AG04450 (cell line): ENCODE data around the gene CADPS2. TPM values are rescaled to one million over a fixed set of nuclear protein-coding genes. Genes with fewer than 3 reads are reported as not detected.

Experiments used
- CTCF ChIA-PET: fragments of 300-600, 350-600 bp; formaldehyde crosslinking; extraction: SDS; loops from one replicate; lab custom pipeline; 2022; ENCODE audit warnings: antibody characterized with exemption, inconsistent platforms; lab: Charles Lee
- POLR2A ChIA-PET: fragments of 350-600 bp; formaldehyde crosslinking; extraction: SDS; loops from one replicate; lab custom pipeline; 2021; ENCODE audit warnings: antibody characterized with exemption, inconsistent platforms; lab: Yijun Ruan, JAX
- DNase-seq: peaks from one replicate; pipeline ENCODE4 v3.0.0-alpha.2; 2011; ENCODE audit warnings: low read depth, low spot score
- H3K27ac ChIP-seq: one replicate; pipeline ENCODE4 v1.5.1; 2012; ENCODE audit warnings: low read depth, low read length, control low read depth
- H3K27me3 ChIP-seq: one replicate; pipeline ENCODE4 v1.6.0; 2012; ENCODE audit warnings: low read length; ENCODE audit not compliant: control insufficient read depth, insufficient read depth
- H3K4me3 ChIP-seq: 2 replicates; pipeline ENCODE4 v1.5.1; 2011; ENCODE audit warnings: mild to moderate bottlenecking, low read depth, low read length, control low read depth
- H3K9me3 ChIP-seq: 2 replicates; pipeline ENCODE4 v1.5.1; 2012; ENCODE audit warnings: low read length; ENCODE audit not compliant: control insufficient read depth, insufficient read depth
- polyA plus RNA-seq: library from polyadenylated mRNA; depleted of rRNA; stranded (reverse); fragments of >200 nt; gene quantifications from 2 replicates; pipeline ENCODE4 v1.2.3, GENCODE V29; 2011
- TF ChIP-seq, protein P1 (sequence below): IDR thresholded peaks from 2 replicates; pipeline ENCODE4 v1.5.1; 2011; ENCODE audit warnings: low read depth, low read length, control low read depth, inconsistent platforms

Gene CADPS2
- polyA plus RNA-seq, 1 experiment = 0.41 TPM

- ChIA-PET POLR2A (no interaction called here), CTCF (no interaction called here)
- TF ChIP-seq, protein P1, sequence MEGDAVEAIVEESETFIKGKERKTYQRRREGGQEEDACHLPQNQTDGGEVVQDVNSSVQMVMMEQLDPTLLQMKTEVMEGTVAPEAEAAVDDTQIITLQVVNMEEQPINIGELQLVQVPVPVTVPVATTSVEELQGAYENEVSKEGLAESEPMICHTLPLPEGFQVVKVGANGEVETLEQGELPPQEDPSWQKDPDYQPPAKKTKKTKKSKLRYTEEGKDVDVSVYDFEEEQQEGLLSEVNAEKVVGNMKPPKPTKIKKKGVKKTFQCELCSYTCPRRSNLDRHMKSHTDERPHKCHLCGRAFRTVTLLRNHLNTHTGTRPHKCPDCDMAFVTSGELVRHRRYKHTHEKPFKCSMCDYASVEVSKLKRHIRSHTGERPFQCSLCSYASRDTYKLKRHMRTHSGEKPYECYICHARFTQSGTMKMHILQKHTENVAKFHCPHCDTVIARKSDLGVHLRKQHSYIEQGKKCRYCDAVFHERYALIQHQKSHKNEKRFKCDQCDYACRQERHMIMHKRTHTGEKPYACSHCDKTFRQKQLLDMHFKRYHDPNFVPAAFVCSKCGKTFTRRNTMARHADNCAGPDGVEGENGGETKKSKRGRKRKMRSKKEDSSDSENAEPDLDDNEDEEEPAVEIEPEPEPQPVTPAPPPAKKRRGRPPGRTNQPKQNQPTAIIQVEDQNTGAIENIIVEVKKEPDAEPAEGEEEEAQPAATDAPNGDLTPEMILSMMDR = no peak
- Histone ChIP-seq H3K4me3 (no peak overlapping the region), H3K9me3 (no peaks in the 10 kb centered on the region), H3K27ac (no peak overlapping the region), H3K27me3 (no peaks in the 10 kb centered on the region)
- no peak for DNase-seq
Measured at GRCh38 chr7:122578350-122578749, 307.9 kb downstream of the CADPS2 start.

DNA sequence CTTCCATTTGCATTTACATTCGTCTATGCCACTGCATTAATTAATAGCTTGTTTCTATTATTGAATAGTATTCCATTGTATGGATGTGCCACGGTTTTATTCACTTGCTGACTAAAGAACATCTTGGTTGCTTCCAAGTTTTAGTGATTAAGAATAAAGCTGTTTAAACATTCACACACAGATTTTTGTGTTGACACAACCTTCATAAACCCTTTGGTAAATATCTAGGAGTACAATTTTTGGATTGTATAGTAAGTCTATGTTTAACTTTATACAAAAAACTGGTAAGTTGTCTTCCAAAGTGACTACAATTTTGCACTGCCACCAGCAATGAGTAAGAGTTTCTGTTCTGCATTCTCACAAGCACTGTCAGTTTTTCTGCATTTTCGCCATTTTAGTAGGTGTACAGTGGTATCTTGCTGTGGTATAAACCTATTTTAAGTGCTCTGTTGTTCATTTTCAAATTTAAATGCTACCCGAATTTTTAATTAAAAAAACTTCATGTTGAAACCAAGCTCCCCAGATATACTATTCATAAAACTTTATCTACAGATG is 308.7 kb downstream of the CADPS2 start:
- Histone ChIP-seq H3K4me3 (no peak overlapping the region), H3K27me3 (no peaks in the 10 kb centered on the region), H3K9me3 (no peaks in the 10 kb centered on the region), H3K27ac (no peak overlapping the region)
- ChIA-PET POLR2A (no interaction called here), CTCF (no interaction called here)
- TF ChIP-seq, protein P1 = no peak
- no peak for DNase-seq

GRCh38 chr7:122572706-122573105 is 313.6 kb downstream of the CADPS2 start:
- Histone ChIP-seq H3K27me3 (no peaks in the 10 kb centered on the region), H3K9me3 (no peaks in the 10 kb centered on the region), H3K27ac (no peak overlapping the region), H3K4me3 (no peak overlapping the region)
- no peak for DNase-seq
- ChIA-PET POLR2A (no interaction called here), CTCF (no interaction called here)
- TF ChIP-seq, protein P1 = no peak

DNA sequence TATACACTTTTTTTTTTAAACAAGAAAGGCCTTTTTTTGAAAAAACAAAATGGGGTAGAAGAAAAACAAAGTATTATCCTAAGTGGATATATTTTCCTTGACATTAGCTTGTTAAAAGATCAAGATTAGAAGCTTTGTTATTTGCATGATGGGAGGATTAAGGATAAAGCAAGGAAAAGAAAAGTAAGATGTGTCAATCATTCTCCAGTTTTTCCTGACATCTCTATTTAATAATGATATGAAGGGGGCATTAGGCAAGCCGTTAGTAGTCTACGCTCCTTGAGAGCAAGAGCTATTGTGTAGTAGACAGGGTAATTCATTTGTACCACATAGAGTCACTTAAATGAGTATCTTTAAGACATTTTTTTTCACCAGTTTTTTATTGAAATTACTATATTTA is 324.9 kb downstream of the CADPS2 start:
- ChIA-PET POLR2A (no interaction called here), CTCF (no interaction called here)
- H3K4me3 ChIP-seq = no peak overlapping the region
- DNase-seq = no peak
- H3K9me3 ChIP-seq = no peaks in the 10 kb centered on the region
- TF ChIP-seq, protein P1 = no peak
- no peak overlapping the region for H3K27ac ChIP-seq
- no peaks in the 10 kb centered on the region for H3K27me3 ChIP-seq

- no peaks in the 10 kb centered on the region for H3K9me3 ChIP-seq
- POLR2A ChIA-PET = no interaction called here
- CTCF ChIA-PET = no interaction called here
Measured at GRCh38 chr7:122556873-122557542, 329.3 kb downstream of the CADPS2 start.

More at GRCh38 chr7:122556873-122557542, 329.3 kb downstream of the CADPS2 start:
- H3K27me3 ChIP-seq = no peaks in the 10 kb centered on the region
- no peak for DNase-seq
- TF ChIP-seq, protein P1 = no peak
- H3K4me3 ChIP-seq = no peak overlapping the region
- H3K27ac ChIP-seq = no peak overlapping the region
